HepG2 (cell line): ENCODE results near the gene TLK2. TPM values are rescaled to one million over a fixed set of nuclear protein-coding genes. Genes with fewer than 3 reads are reported as not detected.

Experiments
- ETV6 ChIP-seq: sonication (generic); formaldehyde crosslinking; conservative IDR thresholded peaks from 2 replicates; pipeline ENCODE4 v1.4.0; 2020; ENCODE audit warnings: missing genetic modification reagents
- HMGA1 ChIP-seq: sonication (generic); formaldehyde crosslinking; conservative IDR thresholded peaks from 2 replicates; pipeline ENCODE4 v1.4.0; 2020; ENCODE audit warnings: missing genetic modification reagents
- PATZ1 ChIP-seq: sonication (generic); formaldehyde crosslinking; IDR thresholded peaks from 2 replicates; pipeline ENCODE4 v1.4.0; 2020; ENCODE audit warnings: missing genetic modification reagents
- PREB ChIP-seq: sonication (generic); formaldehyde crosslinking; IDR thresholded peaks from 2 replicates; pipeline ENCODE4 v1.4.0; 2020; ENCODE audit warnings: missing genetic modification reagents
- ZBTB40 ChIP-seq, 2 experiments: fragments of 450-650 bp in 1 of 2; sonication (generic) in 1 of 2; formaldehyde crosslinking in 1 of 2; IDR thresholded peaks; 2 replicates each; pipeline versions ENCODE4 v1.6.1 to v1.8.0; 2016 to 2022; ENCODE audit warnings: antibody characterized with exemption in 1 of 2, mild to moderate bottlenecking in 1 of 2, missing genetic modification reagents in 1 of 2
- ZBTB43 ChIP-seq: sonication (generic); formaldehyde crosslinking; conservative IDR thresholded peaks from 2 replicates; pipeline ENCODE4 v1.4.0; 2020; ENCODE audit warnings: missing genetic modification reagents
- ZNF276 ChIP-seq: sonication (generic); formaldehyde crosslinking; IDR thresholded peaks from 2 replicates; pipeline ENCODE4 v1.4.0; 2020; ENCODE audit warnings: mild to moderate bottlenecking, low read depth, missing genetic modification reagents
- ZNF562 ChIP-seq: sonication (generic); formaldehyde crosslinking; IDR thresholded peaks from 2 replicates; pipeline ENCODE4 v1.8.0; 2022; ENCODE audit warnings: missing genetic modification reagents, borderline replicate concordance
- ZNF891 ChIP-seq: sonication (generic); formaldehyde crosslinking; IDR thresholded peaks from 2 replicates; pipeline ENCODE4 v1.5.0; 2020; ENCODE audit warnings: mild to moderate bottlenecking, missing genetic modification reagents
- polyA plus RNA-seq, 8 experiments: library from polyadenylated mRNA; depleted of rRNA in 3 of 8; stranded (reverse) in 7 of 8; unstranded in 1 of 8; fragments of >200 nt; fragmentation: Illumina TruSeq in 4 of 8; extraction: Trizol in 4 of 8; gene quantifications; 2 replicates each; pipeline versions ENCODE4 v1.2.1 to v1.2.3, GENCODE V29; 2011 to 2016; ENCODE audit warnings: low read depth in 4 of 8, missing spikeins in 1 of 8, mixed read lengths in 1 of 8; ENCODE audit not compliant: insufficient read depth in 1 of 8
- total RNA-seq, 5 experiments: library from RNA; depleted of rRNA; stranded (reverse); fragments of >200 nt; fragmentation: Illumina TruSeq; extraction: Trizol; gene quantifications; 2 replicates each; pipeline ENCODE4 v1.2.3, GENCODE V29; 2016; ENCODE audit warnings: low read depth in 1 of 5

The TLK2 gene
- total and polyA plus RNA-seq, 2 of the 13 experiments (the other 11 are each of a cell fraction or from before 2014, with no cell fraction given), result 58.7 to 60.8 TPM

- TF ChIP-seq PATZ1 (CRISPR knock-in tag), result peak; percentile 97
- TF ChIP-seq ZNF891 (CRISPR knock-in tag), result no peak
- TF ChIP-seq ZBTB40 (IDR thresholded peaks at IDR 0.05), result no peak
- no peak for TF ChIP-seq ZBTB40 (CRISPR knock-in tag; IDR thresholded peaks at IDR 0.05)
- TF ChIP-seq ETV6 (CRISPR knock-in tag), result no peak
- no peak; the same call in 1 of the 2 replicates for TF ChIP-seq ZBTB43
- no peak for TF ChIP-seq PREB
- no peak for TF ChIP-seq HMGA1 (CRISPR knock-in tag)
- TF ChIP-seq ZNF562, result no peak
- no peak for TF ChIP-seq ZNF276 (CRISPR knock-in tag)
These were observed 138.6 kb downstream of the TLK2 start (continued) for GRCh38 chr17:62616993-62617893.
